HEK293 (cell line): ENCODE data around the gene SYNPO2.

Source experiments
- CTCF ChIA-PET: fragments of 350-600 bp; formaldehyde crosslinking; extraction: SDS; loops from one replicate; lab custom pipeline; 2021; ENCODE audit warnings: antibody characterized with exemption; lab: Yijun Ruan, JAX
- POLR2A ChIA-PET: fragments of 300-600 bp; formaldehyde crosslinking; extraction: SDS; loops from one replicate; lab custom pipeline; 2020; ENCODE audit warnings: antibody characterized with exemption, inconsistent platforms; lab: Yijun Ruan, JAX
- H3K27ac ChIP-seq: fragments of 200-500 bp; sonication (Bioruptor generic); 2 replicates; pipeline ENCODE4 v1.5.1; 2014; ENCODE audit warnings: low read depth, low read length, control low read depth, inconsistent platforms; ENCODE audit errors: extremely low read depth
- H3K36me3 ChIP-seq, 2 experiments: fragments of 200-500 bp in 1 of 2; sonication (Bioruptor generic) in 1 of 2; 1 replicate in 1 of 2; 2 replicates in 1 of 2; pipeline ENCODE4 v1.5.1; 2014 to 2017; ENCODE audit warnings: inconsistent platforms in 2 of 2, low read length in 2 of 2; ENCODE audit not compliant: control insufficient read depth in 2 of 2, insufficient read depth in 1 of 2
- H3K4me1 ChIP-seq: fragments of 200-500 bp; sonication (Bioruptor generic); 2 replicates; pipeline ENCODE4 v1.5.1; 2014; ENCODE audit warnings: mild to moderate bottlenecking, low read length, inconsistent platforms; ENCODE audit not compliant: control insufficient read depth, insufficient read depth
- H3K4me3 ChIP-seq: 2 replicates; pipeline ENCODE4 v1.5.1; 2011; ENCODE audit warnings: low read depth, mild to moderate bottlenecking, control low read depth, low read length, moderate library complexity
- H3K9me3 ChIP-seq: fragments of 200-500 bp; sonication (Bioruptor generic); 2 replicates; pipeline ENCODE4 v1.5.1; 2014; ENCODE audit warnings: low read depth, low read length, inconsistent platforms; ENCODE audit not compliant: control insufficient read depth, insufficient read depth
- SALL2 ChIP-seq: fragments of 450-650 bp; formaldehyde crosslinking; IDR thresholded peaks from 2 replicates; pipeline ENCODE4 v1.5.0; 2017; ENCODE audit warnings: missing biosample characterization, mild to moderate bottlenecking, missing genetic modification characterization, borderline replicate concordance
- TRIM28 ChIP-seq: IDR thresholded peaks from 2 replicates; pipeline ENCODE4 v1.6.1; 2011; ENCODE audit warnings: low read length, control low read depth, borderline replicate concordance
- ZEB2 ChIP-seq: fragments of 450-650 bp; formaldehyde crosslinking; IDR thresholded peaks from 2 replicates; pipeline ENCODE4 v1.5.1; 2016; ENCODE audit warnings: missing biosample characterization, missing genetic modification characterization
- ZIC2 ChIP-seq: fragments of 450-650 bp; formaldehyde crosslinking; IDR thresholded peaks from 2 replicates; pipeline ENCODE4 v1.5.1; 2016; ENCODE audit warnings: missing biosample characterization, missing genetic modification characterization
- ZNF19 ChIP-seq: fragments of 450-650 bp; formaldehyde crosslinking; IDR thresholded peaks from 2 replicates; pipeline ENCODE4; 2016; ENCODE audit warnings: missing biosample characterization, missing genetic modification characterization, low read depth
- ZNF223 ChIP-seq: fragments of 450-650 bp; formaldehyde crosslinking; IDR thresholded peaks from 2 replicates; pipeline ENCODE4 v1.5.1; 2016; ENCODE audit warnings: missing biosample characterization, missing genetic modification characterization
- ZNF239 ChIP-seq: fragments of 450-650 bp; formaldehyde crosslinking; IDR thresholded peaks from 2 replicates; pipeline ENCODE4 v1.5.1; 2016; ENCODE audit warnings: missing biosample characterization, missing genetic modification characterization
- ZNF248 ChIP-seq: fragments of 450-650 bp; formaldehyde crosslinking; IDR thresholded peaks from 2 replicates; pipeline ENCODE4 v1.5.1; 2017; ENCODE audit warnings: missing biosample characterization, missing genetic modification characterization
- ZNF302 ChIP-seq: fragments of 450-650 bp; formaldehyde crosslinking; IDR thresholded peaks from 2 replicates; pipeline ENCODE4 v1.5.1; 2016; ENCODE audit warnings: missing biosample characterization, missing genetic modification characterization, low read depth
- ZNF510 ChIP-seq: fragments of 450-650 bp; formaldehyde crosslinking; IDR thresholded peaks from 2 replicates; pipeline ENCODE4 v1.5.1; 2018; ENCODE audit warnings: mild to moderate bottlenecking, missing genetic modification characterization, missing biosample characterization; ENCODE audit not compliant: insufficient replicate concordance
- ZNF585B ChIP-seq: fragments of 450-650 bp; formaldehyde crosslinking; IDR thresholded peaks from 2 replicates; pipeline ENCODE4 v1.5.1; 2016; ENCODE audit warnings: missing biosample characterization, missing genetic modification characterization
- ZNF654 ChIP-seq: fragments of 450-650 bp; formaldehyde crosslinking; IDR thresholded peaks from 2 replicates; pipeline ENCODE4 v1.5.1; 2016; ENCODE audit warnings: low read depth, missing biosample characterization, missing genetic modification characterization
- ZNF664 ChIP-seq: fragments of 450-650 bp; formaldehyde crosslinking; IDR thresholded peaks from 2 replicates; pipeline ENCODE4 v1.5.1; 2016; ENCODE audit warnings: missing biosample characterization, missing genetic modification characterization
- ZNF707 ChIP-seq: fragments of 450-650 bp; formaldehyde crosslinking; IDR thresholded peaks from 2 replicates; pipeline ENCODE4 v1.5.1; 2016; ENCODE audit warnings: missing biosample characterization, missing genetic modification characterization
- TF ChIP-seq, protein P1 (sequence below): fragments of 450-650 bp; formaldehyde crosslinking; IDR thresholded peaks from 2 replicates; pipeline ENCODE4 v1.5.1; 2016; ENCODE audit warnings: missing biosample characterization, missing genetic modification characterization
- TF ChIP-seq, protein P2 (sequence below): fragments of 450-650 bp; IDR thresholded peaks from 2 replicates; pipeline ENCODE4 v1.5.1; 2018; ENCODE audit warnings: missing biosample characterization, missing genetic modification characterization
- TF ChIP-seq, protein P3 (sequence below): fragments of 450-650 bp; formaldehyde crosslinking; IDR thresholded peaks from 2 replicates; pipeline ENCODE4 v1.5.1; 2017; ENCODE audit warnings: missing biosample characterization, missing genetic modification characterization
- TF ChIP-seq, protein P4 (sequence below): fragments of 450-650 bp; formaldehyde crosslinking; IDR thresholded peaks from 2 replicates; pipeline ENCODE4; 2016; ENCODE audit warnings: missing biosample characterization, missing genetic modification characterization
- TF ChIP-seq, protein P5 (sequence below): fragments of 450-650 bp; formaldehyde crosslinking; IDR thresholded peaks from 2 replicates; pipeline ENCODE4 v1.5.1; 2016; ENCODE audit warnings: missing biosample characterization, missing genetic modification characterization, borderline replicate concordance

Gene SYNPO2

DNA sequence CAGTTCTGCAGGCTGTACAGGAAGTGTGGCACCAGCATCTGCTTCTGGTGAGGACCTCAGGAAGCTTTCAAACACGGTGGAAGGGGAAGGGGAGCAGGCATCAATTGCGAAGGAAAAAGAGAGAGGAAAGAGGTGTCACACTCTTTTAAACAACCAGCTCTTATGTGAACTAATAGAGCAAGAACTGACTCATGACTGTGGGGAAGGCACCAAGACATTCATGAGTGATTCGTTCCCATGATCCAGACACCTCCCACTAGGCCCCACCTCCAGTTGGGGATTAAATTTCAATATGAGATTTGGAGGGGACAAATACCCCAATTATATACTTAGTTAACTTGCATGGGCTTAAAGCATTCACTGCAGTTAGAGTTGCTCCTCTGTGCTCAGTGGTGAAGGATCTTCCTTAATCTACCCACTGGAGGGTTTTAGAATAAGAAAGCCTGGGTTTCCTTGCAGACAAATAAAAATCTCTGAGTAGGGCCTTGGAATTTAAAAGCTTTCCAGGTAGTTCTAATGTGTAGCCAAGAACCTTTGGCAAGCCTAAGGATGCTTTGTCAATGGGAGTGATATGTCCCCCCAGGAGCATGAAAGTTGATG lies 60.0 kb downstream of the SYNPO2 start (continued):
- TF ChIP-seq, protein P1, sequence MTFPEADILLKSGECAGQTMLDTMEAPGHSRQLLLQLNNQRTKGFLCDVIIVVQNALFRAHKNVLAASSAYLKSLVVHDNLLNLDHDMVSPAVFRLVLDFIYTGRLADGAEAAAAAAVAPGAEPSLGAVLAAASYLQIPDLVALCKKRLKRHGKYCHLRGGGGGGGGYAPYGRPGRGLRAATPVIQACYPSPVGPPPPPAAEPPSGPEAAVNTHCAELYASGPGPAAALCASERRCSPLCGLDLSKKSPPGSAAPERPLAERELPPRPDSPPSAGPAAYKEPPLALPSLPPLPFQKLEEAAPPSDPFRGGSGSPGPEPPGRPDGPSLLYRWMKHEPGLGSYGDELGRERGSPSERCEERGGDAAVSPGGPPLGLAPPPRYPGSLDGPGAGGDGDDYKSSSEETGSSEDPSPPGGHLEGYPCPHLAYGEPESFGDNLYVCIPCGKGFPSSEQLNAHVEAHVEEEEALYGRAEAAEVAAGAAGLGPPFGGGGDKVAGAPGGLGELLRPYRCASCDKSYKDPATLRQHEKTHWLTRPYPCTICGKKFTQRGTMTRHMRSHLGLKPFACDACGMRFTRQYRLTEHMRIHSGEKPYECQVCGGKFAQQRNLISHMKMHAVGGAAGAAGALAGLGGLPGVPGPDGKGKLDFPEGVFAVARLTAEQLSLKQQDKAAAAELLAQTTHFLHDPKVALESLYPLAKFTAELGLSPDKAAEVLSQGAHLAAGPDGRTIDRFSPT: no peak
- TF ChIP-seq TRIM28 (no peak), ZNF223 (no peak), SALL2 (tag by site-specific recombination) (no peak)
- TF ChIP-seq, protein P2, sequence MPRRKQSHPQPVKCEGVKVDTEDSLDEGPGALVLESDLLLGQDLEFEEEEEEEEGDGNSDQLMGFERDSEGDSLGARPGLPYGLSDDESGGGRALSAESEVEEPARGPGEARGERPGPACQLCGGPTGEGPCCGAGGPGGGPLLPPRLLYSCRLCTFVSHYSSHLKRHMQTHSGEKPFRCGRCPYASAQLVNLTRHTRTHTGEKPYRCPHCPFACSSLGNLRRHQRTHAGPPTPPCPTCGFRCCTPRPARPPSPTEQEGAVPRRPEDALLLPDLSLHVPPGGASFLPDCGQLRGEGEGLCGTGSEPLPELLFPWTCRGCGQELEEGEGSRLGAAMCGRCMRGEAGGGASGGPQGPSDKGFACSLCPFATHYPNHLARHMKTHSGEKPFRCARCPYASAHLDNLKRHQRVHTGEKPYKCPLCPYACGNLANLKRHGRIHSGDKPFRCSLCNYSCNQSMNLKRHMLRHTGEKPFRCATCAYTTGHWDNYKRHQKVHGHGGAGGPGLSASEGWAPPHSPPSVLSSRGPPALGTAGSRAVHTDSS (tag by site-specific recombination): no peak

DNA sequence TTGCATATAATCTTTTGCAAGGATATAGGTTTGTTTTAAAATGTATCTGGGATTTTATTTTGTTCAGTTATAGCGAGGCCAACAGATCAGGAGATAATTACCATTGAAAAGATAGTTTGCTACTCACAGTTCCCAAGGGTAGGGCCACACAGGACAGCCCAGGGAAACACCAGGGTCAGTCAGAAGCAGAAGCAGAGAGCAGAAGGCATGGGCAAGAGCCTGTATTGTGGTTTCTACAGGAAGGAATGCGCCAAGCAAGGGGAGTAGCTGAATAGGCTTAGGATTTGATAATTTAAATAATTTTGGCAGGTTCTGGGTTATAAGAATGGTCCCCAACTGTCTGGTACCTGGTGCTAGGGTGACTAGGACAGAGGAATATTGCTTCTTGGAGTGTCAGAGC lies 61.6 kb downstream of the SYNPO2 start:
- ChIA-PET CTCF (no interaction called here), POLR2A (no interaction called here)
- TF ChIP-seq ZNF19 (tag by site-specific recombination) (no peak), ZNF654 (tag by site-specific recombination) (no peak), ZNF664 (tag by site-specific recombination) (no peak), ZNF707 (tag by site-specific recombination) (no peak), ZNF510 (tag by site-specific recombination) (no peak), ZNF239 (no peak), ZNF248 (tag by site-specific recombination) (no peak), ZEB2 (tag by site-specific recombination) (no peak), ZNF585B (tag by site-specific recombination) (no peak), ZNF302 (tag by site-specific recombination) (no peak), ZIC2 (no peak)
- TF ChIP-seq, protein P3, sequence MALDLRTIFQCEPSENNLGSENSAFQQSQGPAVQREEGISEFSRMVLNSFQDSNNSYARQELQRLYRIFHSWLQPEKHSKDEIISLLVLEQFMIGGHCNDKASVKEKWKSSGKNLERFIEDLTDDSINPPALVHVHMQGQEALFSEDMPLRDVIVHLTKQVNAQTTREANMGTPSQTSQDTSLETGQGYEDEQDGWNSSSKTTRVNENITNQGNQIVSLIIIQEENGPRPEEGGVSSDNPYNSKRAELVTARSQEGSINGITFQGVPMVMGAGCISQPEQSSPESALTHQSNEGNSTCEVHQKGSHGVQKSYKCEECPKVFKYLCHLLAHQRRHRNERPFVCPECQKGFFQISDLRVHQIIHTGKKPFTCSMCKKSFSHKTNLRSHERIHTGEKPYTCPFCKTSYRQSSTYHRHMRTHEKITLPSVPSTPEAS (tag by site-specific recombination): no peak
- TF ChIP-seq, protein P4, sequence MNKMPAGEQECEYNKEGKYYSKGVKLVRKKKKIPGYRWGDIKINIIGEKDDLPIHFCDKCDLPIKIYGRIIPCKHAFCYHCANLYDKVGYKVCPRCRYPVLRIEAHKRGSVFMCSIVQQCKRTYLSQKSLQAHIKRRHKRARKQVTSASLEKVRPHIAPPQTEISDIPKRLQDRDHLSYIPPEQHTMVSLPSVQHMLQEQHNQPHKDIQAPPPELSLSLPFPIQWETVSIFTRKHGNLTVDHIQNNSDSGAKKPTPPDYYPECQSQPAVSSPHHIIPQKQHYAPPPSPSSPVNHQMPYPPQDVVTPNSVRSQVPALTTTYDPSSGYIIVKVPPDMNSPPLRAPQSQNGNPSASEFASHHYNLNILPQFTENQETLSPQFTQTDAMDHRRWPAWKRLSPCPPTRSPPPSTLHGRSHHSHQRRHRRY (tag by site-specific recombination): no peak
- TF ChIP-seq, protein P5, sequence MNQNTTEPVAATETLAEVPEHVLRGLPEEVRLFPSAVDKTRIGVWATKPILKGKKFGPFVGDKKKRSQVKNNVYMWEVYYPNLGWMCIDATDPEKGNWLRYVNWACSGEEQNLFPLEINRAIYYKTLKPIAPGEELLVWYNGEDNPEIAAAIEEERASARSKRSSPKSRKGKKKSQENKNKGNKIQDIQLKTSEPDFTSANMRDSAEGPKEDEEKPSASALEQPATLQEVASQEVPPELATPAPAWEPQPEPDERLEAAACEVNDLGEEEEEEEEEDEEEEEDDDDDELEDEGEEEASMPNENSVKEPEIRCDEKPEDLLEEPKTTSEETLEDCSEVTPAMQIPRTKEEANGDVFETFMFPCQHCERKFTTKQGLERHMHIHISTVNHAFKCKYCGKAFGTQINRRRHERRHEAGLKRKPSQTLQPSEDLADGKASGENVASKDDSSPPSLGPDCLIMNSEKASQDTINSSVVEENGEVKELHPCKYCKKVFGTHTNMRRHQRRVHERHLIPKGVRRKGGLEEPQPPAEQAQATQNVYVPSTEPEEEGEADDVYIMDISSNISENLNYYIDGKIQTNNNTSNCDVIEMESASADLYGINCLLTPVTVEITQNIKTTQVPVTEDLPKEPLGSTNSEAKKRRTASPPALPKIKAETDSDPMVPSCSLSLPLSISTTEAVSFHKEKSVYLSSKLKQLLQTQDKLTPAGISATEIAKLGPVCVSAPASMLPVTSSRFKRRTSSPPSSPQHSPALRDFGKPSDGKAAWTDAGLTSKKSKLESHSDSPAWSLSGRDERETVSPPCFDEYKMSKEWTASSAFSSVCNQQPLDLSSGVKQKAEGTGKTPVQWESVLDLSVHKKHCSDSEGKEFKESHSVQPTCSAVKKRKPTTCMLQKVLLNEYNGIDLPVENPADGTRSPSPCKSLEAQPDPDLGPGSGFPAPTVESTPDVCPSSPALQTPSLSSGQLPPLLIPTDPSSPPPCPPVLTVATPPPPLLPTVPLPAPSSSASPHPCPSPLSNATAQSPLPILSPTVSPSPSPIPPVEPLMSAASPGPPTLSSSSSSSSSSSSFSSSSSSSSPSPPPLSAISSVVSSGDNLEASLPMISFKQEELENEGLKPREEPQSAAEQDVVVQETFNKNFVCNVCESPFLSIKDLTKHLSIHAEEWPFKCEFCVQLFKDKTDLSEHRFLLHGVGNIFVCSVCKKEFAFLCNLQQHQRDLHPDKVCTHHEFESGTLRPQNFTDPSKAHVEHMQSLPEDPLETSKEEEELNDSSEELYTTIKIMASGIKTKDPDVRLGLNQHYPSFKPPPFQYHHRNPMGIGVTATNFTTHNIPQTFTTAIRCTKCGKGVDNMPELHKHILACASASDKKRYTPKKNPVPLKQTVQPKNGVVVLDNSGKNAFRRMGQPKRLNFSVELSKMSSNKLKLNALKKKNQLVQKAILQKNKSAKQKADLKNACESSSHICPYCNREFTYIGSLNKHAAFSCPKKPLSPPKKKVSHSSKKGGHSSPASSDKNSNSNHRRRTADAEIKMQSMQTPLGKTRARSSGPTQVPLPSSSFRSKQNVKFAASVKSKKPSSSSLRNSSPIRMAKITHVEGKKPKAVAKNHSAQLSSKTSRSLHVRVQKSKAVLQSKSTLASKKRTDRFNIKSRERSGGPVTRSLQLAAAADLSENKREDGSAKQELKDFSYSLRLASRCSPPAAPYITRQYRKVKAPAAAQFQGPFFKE (tag by site-specific recombination): no peak
- Histone ChIP-seq H3K4me3 (no peak overlapping the region), H3K4me1 (no peaks in the 10 kb centered on the region), H3K9me3 (no peaks in the 10 kb centered on the region), H3K27ac (no peak overlapping the region), H3K36me3 (no peaks in the 10 kb centered on the region)
